HCT116 (cell line): ENCODE measurements around the gene TUBA1B. TPM values are rescaled to one million over a fixed set of nuclear protein-coding genes. Genes with fewer than 3 reads are reported as not detected.

Source experiments
- ATAC-seq: fragments of 200-7000 bp; cut with Tn5 transposase; 2 replicates; pipeline ENCODE4 v1.9.1; 2020; ENCODE audit warnings: mild to moderate bottlenecking, moderate library complexity
- BruUV-seq: library from RNA; stranded (reverse); fragments of 400-500 nt; replicated peaks from 2 replicates; lab custom pipeline; 2021; lab: Mats Ljungman, UMichigan
- CTCF ChIA-PET: fragments of 300-600 bp; sonication (Branson Sonifier 250); formaldehyde crosslinking; loops from one replicate; lab custom pipeline; 2021; ENCODE audit warnings: antibody characterized with exemption; lab: Charles Lee
- POLR2A ChIA-PET: fragments of 300-600, 350-600 bp; sonication (Branson Sonifier 250); formaldehyde crosslinking; loops from one replicate; lab custom pipeline; 2021; ENCODE audit warnings: antibody characterized with exemption; lab: Charles Lee
- RAD21 ChIA-PET, 2 experiments: fragments of 300-600 bp; sonication (Branson Sonifier 250); formaldehyde crosslinking; loops; one replicate each; lab custom pipeline; 2023; ENCODE audit warnings: low total read pairs in 2 of 2; ENCODE audit not compliant: uncharacterized antibody in 2 of 2, unreplicated experiment in 2 of 2, low non-redundant PET in 1 of 2; lab: Charles Lee
- DNase-seq: peaks from one replicate; pipeline ENCODE4 v3.0.0-alpha.2; 2010; ENCODE audit warnings: low read depth, low spot score
- H2AFZ ChIP-seq: fragments of 200-600 bp; shearing (Covaris generic), sonication (generic); 2 replicates; pipeline ENCODE4 v1.6.1; 2017; ENCODE audit warnings: low read depth, mixed run types, mixed read lengths, antibody characterized with exemption, low read length; ENCODE audit not compliant: poor library complexity, severe bottlenecking
- H3K27ac ChIP-seq: 2 replicates; pipeline ENCODE4 v1.5.1; 2012; ENCODE audit warnings: low read depth, low read length
- H3K27me3 ChIP-seq: fragments of 200-600 bp; sonication (generic); 2 replicates; pipeline ENCODE4 v1.6.1; 2016; ENCODE audit warnings: mixed run types, low read length, mixed read lengths; ENCODE audit not compliant: insufficient read depth
- H3K36me3 ChIP-seq, 2 experiments: fragments of 200-500 bp in 1 of 2; fragments of 200-600 bp in 1 of 2; sonication (Bioruptor generic) in 1 of 2; sonication (generic) in 1 of 2; 2 replicates each; pipeline versions ENCODE4 v1.5.1 to v1.6.1; 2014 to 2016; ENCODE audit warnings: low read length in 2 of 2, inconsistent platforms in 1 of 2, mixed read lengths in 1 of 2, mixed run types in 1 of 2; ENCODE audit not compliant: insufficient read depth in 2 of 2, control insufficient read depth in 1 of 2
- H3K4me1 ChIP-seq, 2 experiments: fragments of 200-600 bp in 1 of 2; sonication (generic) in 1 of 2; 2 replicates each; pipeline versions ENCODE4 v1.5.1 to v1.6.1; 2012 to 2017; ENCODE audit warnings: low read length in 2 of 2, inconsistent platforms in 1 of 2, mild to moderate bottlenecking in 1 of 2, mixed read lengths in 1 of 2, mixed run types in 1 of 2, moderate library complexity in 1 of 2; ENCODE audit not compliant: insufficient read depth in 2 of 2, control insufficient read depth in 1 of 2
- H3K4me2 ChIP-seq: fragments of 200-600 bp; sonication (generic); 2 replicates; pipeline ENCODE4 v1.6.1; 2017; ENCODE audit warnings: mixed run types, low read length, mixed read lengths
- H3K4me3 ChIP-seq, 2 experiments: fragments of 200-600 bp in 1 of 2; sonication (generic) in 1 of 2; replicated peaks in 1 of 2; 2 replicates each; pipeline ENCODE4 v1.5.1; 2011 to 2016; ENCODE audit warnings: low read length in 2 of 2, control low read depth in 1 of 2, low read depth in 1 of 2, mild to moderate bottlenecking in 1 of 2, mixed read lengths in 1 of 2, mixed run types in 1 of 2
- H3K79me2 ChIP-seq: fragments of 200-600 bp; sonication (generic); 2 replicates; pipeline ENCODE4 v1.6.1; 2017; ENCODE audit warnings: mild to moderate bottlenecking, mixed run types, low read length, moderate library complexity, mixed read lengths; ENCODE audit not compliant: insufficient read depth
- H3K9ac ChIP-seq: fragments of 200-600 bp; sonication (generic); 2 replicates; pipeline ENCODE4 v1.6.1; 2016; ENCODE audit warnings: low read length, mixed read lengths
- H3K9me2 ChIP-seq: fragments of 200-600 bp; sonication (generic), shearing (Covaris generic); 2 replicates; pipeline ENCODE4 v1.6.1; 2017; ENCODE audit warnings: mixed run types, mild to moderate bottlenecking, moderate library complexity; ENCODE audit not compliant: insufficient read depth
- H3K9me3 ChIP-seq, 2 experiments: fragments of 200-500 bp in 1 of 2; fragments of 200-600 bp in 1 of 2; sonication (Bioruptor generic) in 1 of 2; sonication (generic) in 1 of 2; 2 replicates each; pipeline ENCODE4 v1.6.1; 2014 to 2017; ENCODE audit warnings: low read length in 2 of 2, mixed read lengths in 2 of 2, inconsistent platforms in 1 of 2, low read depth in 1 of 2, mild to moderate bottlenecking in 1 of 2, mixed run types in 1 of 2, moderate library complexity in 1 of 2; ENCODE audit not compliant: control insufficient read depth in 1 of 2, insufficient read depth in 1 of 2
- H4K20me1 ChIP-seq: fragments of 200-600 bp; sonication (generic), shearing (Covaris generic); 2 replicates; pipeline ENCODE4 v1.6.1; 2017; ENCODE audit warnings: mixed run types, mild to moderate bottlenecking, moderate library complexity; ENCODE audit not compliant: insufficient read depth
- EGR1 ChIP-seq: IDR thresholded peaks from 2 replicates; pipeline ENCODE4 v1.6.1; 2012; ENCODE audit warnings: low read depth
- ELF1 ChIP-seq: IDR thresholded peaks from 2 replicates; pipeline ENCODE4 v1.6.1; 2012; ENCODE audit warnings: low read depth, borderline replicate concordance
- EZH2phosphoT487 ChIP-seq: fragments of 200-600 bp; IDR thresholded peaks from 2 replicates; pipeline ENCODE4 v1.6.1; 2018; ENCODE audit warnings: antibody characterized with exemption, borderline replicate concordance
- FOSL1 ChIP-seq: IDR thresholded peaks from 2 replicates; pipeline ENCODE4 v1.6.1; 2012; ENCODE audit warnings: low read depth
- JUND ChIP-seq: IDR thresholded peaks from 2 replicates; pipeline ENCODE4 v1.6.1; 2012
- MAX ChIP-seq: IDR thresholded peaks from 2 replicates; pipeline ENCODE4 v1.6.1; 2012
- POLR2AphosphoS5 ChIP-seq: IDR thresholded peaks from 2 replicates; pipeline ENCODE4 v1.6.1; 2011; ENCODE audit warnings: mild to moderate bottlenecking, low read depth, low read length, moderate library complexity
- REST ChIP-seq: IDR thresholded peaks from 2 replicates; pipeline ENCODE4 v1.6.1; 2012; ENCODE audit warnings: low read depth
- SIN3A ChIP-seq: IDR thresholded peaks from 2 replicates; pipeline ENCODE4 v1.6.1; 2012; ENCODE audit warnings: low read depth
- SP1 ChIP-seq: IDR thresholded peaks from 2 replicates; pipeline ENCODE4 v1.6.1; 2012; ENCODE audit warnings: low read depth
- SRF ChIP-seq: IDR thresholded peaks from 2 replicates; pipeline ENCODE4 v1.6.1; 2012; ENCODE audit warnings: low read depth
- TCF7L2 ChIP-seq: IDR thresholded peaks from 2 replicates; pipeline ENCODE4 v1.7.0; 2011; ENCODE audit warnings: borderline replicate concordance, inconsistent platforms; ENCODE audit not compliant: insufficient read depth, insufficient read length; ENCODE audit errors: extremely low read depth
- YY1 ChIP-seq: IDR thresholded peaks from 2 replicates; pipeline ENCODE4 v1.6.1; 2011; ENCODE audit warnings: low read length, low read depth, moderate library complexity, mild to moderate bottlenecking; ENCODE audit not compliant: insufficient replicate concordance; ENCODE audit errors: extremely low read depth
- ZNF274 ChIP-seq: fragments of 200-500 bp; sonication (Bioruptor generic); IDR thresholded peaks from 2 replicates; pipeline ENCODE4 v1.6.1; 2014; ENCODE audit warnings: mild to moderate bottlenecking, low read depth, low read length, inconsistent platforms
- intact Hi-C: fragments of 100-400 bp; cut with micrococcal nuclease; formaldehyde crosslinking; loops from 2 replicates; pipeline ENCODE4 v1.10.0; 2022
- total RNA-seq: library from RNA; stranded (reverse); gene quantifications from one replicate; pipeline ENCODE4 v1.2.1, GENCODE V29; 2021; ENCODE audit not compliant: unreplicated experiment
- TF ChIP-seq, protein P1 (sequence below): IDR thresholded peaks from 2 replicates; pipeline ENCODE4 v1.6.1; 2012

Gene TUBA1B
- total RNA-seq, 1 experiment from 2014 or later: 1,628 TPM

- H3K9ac ChIP-seq: no peak overlapping the region
- H3K79me2 ChIP-seq: no peaks in the 10 kb centered on the region
- H3K4me2 ChIP-seq: no peak overlapping the region
- RAD21 ChIA-PET: no interaction called here
- DNase-seq (no peak), ATAC-seq (no peak)
- TF ChIP-seq ZNF274 (no peak), YY1 (no peak), FOSL1 (no peak), EZH2phosphoT487 (no peak), POLR2AphosphoS5 (no peak), SIN3A (no peak), MAX (no peak), REST (no peak), ELF1 (no peak), SRF (no peak), EGR1 (no peak), JUND (no peak), TCF7L2 (no peak), SP1 (no peak)
- TF ChIP-seq, protein P1, sequence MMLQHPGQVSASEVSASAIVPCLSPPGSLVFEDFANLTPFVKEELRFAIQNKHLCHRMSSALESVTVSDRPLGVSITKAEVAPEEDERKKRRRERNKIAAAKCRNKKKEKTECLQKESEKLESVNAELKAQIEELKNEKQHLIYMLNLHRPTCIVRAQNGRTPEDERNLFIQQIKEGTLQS: no peak
- H3K4me3 ChIP-seq: no peak overlapping the region
- intact Hi-C loops: no loop called here
- H3K9me3 ChIP-seq: no peaks in the 10 kb centered on the region
- H2AFZ ChIP-seq: no peak overlapping the region
- H3K4me1 ChIP-seq: 0 out of 4 replicates have a peak, but pooled peaks cover 0 to 2% of the 10 kb centered on the region in 2 experiments
- H3K27ac ChIP-seq: no peak overlapping the region
- H3K27me3 ChIP-seq: no peaks in the 10 kb centered on the region
- H3K36me3 ChIP-seq: 0 out of 4 replicates have a peak, but pooled peaks cover 3 to 7% of the 10 kb centered on the region in 2 experiments
- H3K9me2 ChIP-seq: no peaks in the 10 kb centered on the region
- BruUV-seq: no TSS peak
- no peaks in the 10 kb centered on the region for H4K20me1 ChIP-seq
- POLR2A ChIA-PET: no interaction called here
- CTCF ChIA-PET: interaction anchor here (0.6 to 4.9 kb wide), 3 partner anchors 25 to 243 kb away, joined by 3 to 23 read pairs (median 3); partner anchors contain the start of genes DDX23 and RHEBL1
Observed at GRCh38 chr12:49094975-49095365, 36.2 kb downstream of the TUBA1B start.
